Hematopoietic multipotent progenitor cell treated with erythropoietin and hydrocortisone succinate and interleukin-3 and kit ligand, for 8 days (in vitro differentiated cells): ENCODE data around the gene ZNF175.

Experiments used
- DNase-seq: peaks from one replicate; pipeline ENCODE4 v3.0.0-alpha.2; 2015

Gene ZNF175

DNA sequence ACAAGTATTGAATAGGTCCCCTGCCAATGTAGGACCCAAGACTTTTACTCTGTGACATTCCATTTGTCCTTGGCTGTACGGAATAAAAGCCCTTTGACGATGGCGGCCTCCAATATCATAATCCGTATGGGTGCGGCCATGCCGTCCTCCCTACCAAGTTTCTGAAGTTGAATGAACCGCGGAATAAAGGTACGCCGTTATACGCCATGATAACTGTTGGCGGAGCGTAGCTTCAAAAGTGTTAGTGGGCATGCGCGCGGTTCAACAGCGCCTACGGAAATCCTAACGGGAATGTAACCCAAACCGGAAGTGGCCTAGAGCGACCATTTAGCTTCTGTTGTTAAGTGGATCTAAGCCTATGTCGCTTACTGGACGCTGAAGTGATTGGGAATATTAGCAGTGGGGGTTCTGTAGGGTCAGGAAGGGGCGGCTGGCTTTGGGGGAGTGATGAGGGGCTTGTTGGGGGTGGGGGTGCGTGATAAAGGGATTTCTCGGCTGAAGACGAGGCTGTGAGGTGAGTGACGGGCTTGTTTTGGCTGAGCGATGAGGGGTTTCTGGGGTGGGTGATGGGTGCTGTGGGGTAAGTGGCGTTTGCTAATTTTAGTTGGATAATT is at the start of gene ZNF175:
ZNF175 (plus strand) TSS at position 322 of the 614 bp plus-strand sequence. CDS start 2,047 bp downstream, outside the sequence.
- DNase-seq: peak; percentile 98

DNA sequence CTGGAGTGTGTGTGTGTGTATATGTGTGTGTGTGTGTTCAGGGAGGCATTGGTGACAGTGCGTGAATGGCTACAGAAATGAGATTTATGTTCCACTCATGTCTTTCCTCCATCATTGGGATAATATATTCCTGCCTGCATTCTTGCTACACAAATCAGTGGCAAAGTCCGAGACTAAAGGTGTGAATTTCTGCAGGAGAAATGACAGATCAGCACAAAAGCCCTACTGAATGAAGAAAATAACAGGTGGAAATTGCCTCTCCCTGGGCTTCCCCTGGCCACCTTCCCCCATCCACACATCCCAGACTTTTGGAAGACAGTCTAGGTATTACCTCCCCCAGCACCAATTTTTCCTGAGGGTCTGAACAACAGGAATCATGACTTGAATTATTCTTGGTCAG is 49.7 kb upstream of the ZNF175 start:
- DNase-seq: no peak

GRCh38 chr19:51521781-51522180 is 49.3 kb upstream of the ZNF175 start:
- no peak for DNase-seq

- DNase-seq: peak; percentile 65
Measured at GRCh38 chr19:51524666-51525264, 46.3 kb upstream of the ZNF175 start.

DNA sequence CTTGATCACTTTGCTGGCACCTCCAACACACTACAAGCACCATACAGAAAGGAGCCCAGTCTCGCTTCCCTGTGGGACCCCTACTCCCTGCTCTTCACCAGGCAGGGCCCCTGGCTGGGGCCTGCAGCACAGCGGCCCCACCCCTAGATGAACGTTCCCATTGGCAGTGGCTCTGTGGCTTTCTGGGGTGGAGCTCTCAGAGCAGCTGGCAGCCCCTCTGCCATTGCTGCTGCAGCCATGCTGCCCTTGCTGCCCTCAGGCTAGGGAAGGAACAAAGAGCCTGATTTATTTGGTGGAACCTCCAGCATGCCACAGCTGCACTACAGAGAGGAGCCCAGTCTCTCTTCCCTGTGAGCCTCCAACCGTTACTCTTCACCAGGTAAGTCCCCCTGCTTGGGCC is 45.4 kb upstream of the ZNF175 start:
- DNase-seq: peak; percentile 60

DNA sequence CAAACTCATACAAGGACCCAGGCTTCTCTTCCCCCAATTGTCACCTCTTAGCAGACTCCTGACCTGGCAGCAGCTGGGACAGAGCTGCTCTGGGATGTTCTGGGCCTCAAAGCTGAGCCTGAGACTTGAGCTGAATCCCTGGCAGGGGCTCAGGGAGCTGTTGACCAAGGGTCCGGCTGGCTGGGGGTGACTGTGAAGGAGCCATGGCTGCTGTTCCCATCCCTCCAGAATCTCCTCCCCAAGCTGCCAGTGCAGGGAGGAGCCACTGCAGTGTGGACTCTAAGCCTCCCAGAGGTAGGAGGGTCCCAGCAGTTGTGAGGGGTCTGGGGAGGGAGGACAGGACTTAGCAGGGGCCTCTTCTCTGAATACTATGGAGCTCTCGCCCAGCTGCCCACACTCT is 41.8 kb upstream of the ZNF175 start:
- no peak for DNase-seq

DNA sequence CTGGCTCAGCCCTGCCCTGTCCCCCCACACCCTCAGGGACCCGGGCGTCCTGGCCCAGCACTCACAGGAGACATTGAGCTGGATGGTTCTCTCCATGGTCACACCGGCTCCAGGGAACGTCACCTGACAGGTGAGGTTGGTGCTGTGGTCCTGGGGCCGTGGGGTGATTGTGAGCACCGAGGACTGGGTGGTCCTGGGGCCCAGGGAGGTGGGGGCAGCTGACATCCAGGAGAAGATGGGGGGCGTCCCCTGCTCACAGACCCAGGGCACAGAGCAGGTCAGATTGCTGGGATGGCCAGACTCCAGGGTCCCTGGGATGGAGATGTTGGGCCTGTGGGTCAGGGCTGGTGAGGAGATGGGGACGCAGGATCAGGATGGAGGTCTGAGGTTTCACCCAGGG is 40.5 kb upstream of the ZNF175 start:
- DNase-seq: no peak

- peak; percentile 78 for DNase-seq
Measured at GRCh38 chr19:51531349-51532315, 39.5 kb upstream of the ZNF175 start, which contains the start of gene SIGLEC6. TSS of gene SIGLEC6 (minus strand) at chr19:51531670. CDS start at chr19:51531648, 22 bp downstream.

DNA sequence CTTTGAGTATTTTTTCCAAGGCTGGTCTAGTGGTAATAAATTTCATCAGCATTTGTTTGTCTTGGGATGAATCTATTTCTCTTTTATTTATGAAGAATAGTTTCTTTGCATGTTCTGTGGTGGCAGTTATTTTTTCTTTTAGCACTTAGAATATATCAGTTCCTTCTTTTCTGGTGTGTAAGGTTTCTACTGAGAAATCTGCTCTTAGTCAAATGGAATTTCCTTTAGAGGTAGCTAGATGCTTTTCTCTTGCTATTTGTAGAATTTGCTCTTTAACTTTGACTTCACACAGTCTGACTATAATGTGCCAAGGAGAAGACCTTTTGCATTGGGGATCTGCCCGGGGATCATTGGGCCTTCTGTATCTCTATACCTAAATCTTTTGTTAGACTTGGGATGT is 35.5 kb upstream of the ZNF175 start:
- DNase-seq: no peak

DNA sequence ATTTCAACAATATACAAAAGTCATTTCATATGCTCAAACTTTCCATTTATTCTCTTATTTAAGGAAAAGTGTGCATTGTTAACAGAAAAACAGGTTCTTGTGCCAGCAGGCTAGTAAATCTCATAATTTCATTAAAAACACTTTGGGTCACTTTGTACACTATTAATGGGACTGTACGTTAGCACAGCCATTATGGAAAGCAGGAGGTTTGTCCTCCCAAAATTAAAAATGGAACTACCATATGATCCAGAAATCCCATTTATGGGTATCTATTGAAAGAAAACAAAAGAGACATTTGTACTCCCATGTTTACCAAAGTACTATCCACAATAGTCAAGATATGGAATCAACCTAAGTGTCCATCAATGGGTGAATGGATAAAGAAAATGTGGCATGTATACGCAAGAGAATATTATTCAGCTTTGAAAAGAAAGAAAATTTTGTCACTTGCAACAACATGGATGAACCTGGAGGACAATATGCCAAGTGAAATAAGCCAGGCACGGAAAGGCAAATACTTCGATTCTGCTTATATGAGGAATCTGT is 31.2 kb upstream of the ZNF175 start:
- no peak for DNase-seq

DNA sequence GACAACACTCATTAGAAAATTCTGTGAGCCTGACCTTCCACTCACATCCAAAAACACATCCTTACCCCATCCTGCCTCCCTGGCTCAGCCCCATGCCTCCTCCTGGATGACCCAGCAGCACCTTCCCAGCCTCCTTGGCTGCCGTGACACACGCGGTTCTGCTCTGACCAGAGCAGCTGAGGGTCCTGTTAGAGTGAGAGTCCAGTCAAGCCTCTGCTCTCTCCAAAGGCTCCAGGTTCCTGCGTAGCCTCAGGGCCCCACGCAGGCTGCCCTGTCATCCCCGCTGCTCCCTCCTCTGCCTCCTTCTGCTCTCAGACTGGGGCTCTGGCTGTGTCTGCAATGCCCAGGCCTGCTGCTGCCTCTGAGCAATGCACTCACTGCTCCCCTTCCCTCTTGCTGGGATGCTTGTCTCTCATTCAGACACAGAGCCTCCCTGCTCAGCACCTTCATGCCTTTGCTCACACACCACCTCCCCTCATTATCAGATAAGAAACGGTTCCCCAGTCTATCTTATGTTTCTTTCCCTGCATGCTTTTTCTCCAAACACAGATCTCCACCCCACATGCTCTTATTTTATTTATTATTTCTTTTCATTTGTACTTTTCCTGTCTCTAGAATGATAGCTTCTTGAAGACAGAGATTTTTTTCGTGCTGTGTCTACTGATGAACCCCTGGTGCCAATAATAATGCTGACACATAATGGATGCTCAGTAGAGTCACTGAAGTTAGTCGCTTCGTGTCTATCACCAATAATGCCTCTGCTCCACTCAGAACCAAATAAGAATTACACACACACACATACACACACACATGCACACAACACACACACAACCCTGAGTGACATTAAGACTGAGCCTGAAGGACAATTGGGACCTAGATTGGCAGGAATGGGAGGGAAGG is 29.4 kb upstream of the ZNF175 start:
- peak; percentile 57 for DNase-seq

DNA sequence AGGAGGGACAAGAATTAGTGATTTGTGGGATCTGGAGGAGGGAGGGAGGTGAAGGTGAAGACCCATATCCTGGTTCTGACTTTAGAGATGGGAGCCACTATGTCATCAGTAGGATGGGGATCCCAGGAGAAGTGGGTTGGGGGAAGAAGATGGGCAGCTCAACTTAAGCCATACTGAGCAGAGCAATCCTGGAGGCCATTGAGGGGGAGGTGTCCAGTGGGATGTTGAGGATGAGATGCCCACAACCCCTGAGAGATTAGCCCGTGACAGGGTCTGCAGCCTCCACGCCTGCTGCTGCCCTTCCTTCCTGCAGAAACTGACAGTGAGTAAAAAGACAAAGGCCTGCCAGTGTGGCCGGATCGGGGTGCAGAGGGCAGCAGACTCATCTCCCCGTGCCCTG is 28.4 kb upstream of the ZNF175 start:
- DNase-seq: no peak

DNA sequence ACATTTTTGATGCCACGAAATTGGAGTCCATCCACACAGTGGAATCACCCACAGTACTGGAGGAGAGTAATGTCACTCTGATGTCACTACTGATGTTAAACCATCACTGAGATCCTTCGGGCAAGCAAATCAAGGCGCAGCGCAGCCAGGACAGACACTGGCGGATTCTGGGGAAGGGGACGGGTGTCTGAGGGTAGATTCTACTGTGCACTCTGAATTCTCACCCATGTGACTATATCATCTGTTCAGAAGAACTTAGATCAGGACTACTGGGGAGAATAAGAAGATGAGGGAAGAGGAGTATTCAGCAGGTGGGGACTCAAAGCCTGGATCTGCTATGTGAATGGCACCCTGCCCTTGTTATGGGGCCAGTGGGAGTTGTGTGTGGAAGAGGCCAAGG is 27.0 kb upstream of the ZNF175 start:
- DNase-seq: no peak

DNA sequence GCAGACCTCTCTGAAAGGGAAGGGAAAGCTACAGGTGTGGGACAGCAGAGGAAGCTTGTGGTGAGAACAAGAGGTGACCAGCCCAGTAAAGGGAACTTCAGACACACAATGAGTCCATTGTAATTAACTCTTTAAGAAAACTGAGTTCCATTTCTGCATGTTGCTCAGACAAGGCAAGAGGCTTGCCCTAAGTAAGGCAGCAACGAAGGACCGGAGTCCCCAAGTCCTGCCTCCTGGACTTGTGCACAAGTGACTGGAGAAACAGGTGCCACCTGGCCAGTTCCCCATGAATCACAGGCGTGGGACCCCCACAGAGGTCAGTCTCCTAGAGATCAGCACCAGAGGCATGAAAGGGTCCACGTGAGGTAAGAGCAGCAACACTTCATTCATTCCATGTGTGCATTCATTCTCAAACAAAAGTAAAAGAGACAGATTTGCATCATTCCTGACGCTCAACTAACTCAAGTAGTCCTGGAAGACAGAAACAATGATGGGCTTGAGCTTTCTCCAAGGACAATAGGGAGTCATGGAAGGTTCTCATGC is 24.9 kb upstream of the ZNF175 start:
- no peak for DNase-seq

DNA sequence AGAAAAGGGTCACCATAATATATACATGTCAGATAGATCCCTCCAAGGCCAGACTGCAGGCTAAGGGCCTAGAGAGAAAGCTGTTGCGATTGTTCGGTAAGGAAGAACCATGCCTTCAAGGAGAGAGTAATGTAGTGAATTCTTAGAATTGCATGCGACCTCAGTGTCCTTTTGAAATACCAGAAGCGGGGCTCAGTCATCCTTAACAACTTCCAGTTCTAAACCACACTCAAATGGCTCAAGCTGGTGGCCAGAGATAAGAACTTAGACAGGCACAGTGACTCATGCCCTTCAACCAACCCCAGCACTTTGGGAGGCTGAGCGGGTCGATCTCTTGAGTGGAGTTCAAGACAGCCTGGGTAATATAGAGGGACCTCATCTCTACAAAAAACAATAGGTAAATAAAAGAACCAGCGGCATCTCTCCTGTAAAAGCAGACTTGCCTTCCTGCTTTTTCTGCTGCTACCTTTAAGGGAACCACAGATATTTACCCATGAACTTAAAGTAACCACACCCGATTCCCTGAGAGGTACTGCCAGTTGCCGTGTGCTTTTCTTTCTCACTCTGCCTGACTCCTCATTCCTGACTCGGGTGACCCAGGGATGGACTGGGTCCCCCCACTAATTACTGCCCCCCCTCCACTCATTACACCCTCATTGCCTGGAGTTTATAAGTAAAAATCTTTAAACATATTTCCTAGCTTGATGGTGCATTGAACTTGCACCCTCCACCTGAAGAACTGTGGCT is 24.3 kb upstream of the ZNF175 start:
- DNase-seq: peak; percentile 100

DNA sequence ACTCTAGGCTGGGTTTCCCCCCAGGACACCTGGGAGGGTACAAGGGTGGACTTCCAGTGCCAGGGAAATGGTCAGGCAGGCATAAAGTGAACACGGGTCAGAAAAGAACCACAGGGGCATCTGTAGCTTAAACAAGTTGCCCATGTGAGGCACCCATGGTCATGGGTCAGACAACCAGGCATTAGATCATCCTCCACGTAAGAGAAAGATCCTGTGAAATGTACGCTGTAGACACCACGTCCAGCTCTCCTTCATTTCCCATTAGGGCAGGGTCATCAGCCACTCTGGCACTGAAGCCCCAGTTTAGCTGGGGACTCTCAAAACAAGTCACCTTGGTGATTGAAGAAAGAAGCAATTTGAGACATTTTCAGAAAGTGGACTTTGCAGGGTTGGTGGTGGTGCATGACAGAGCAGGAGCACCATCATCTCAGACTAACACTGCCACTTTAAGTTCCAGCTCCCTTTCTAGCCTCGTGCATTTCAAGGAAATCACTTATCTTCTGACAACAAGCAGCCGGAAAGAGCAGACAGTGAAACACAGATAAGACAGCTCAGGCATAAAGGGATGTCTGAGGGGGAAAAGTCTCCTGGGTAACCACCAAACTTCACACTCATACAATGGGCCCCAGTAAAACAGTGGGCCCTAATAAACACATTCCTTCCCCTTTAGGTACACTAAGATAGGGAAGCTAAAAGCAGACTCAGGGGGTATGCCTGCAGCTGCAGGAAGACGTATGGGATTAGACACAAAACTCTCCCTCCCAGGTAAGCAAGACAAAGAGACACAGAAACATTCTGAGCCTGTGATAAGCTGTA is 23.5 kb upstream of the ZNF175 start:
- peak; percentile 99 for DNase-seq

- no peak for DNase-seq
Measured at GRCh38 chr19:51548213-51548651, 22.9 kb upstream of the ZNF175 start.

DNA sequence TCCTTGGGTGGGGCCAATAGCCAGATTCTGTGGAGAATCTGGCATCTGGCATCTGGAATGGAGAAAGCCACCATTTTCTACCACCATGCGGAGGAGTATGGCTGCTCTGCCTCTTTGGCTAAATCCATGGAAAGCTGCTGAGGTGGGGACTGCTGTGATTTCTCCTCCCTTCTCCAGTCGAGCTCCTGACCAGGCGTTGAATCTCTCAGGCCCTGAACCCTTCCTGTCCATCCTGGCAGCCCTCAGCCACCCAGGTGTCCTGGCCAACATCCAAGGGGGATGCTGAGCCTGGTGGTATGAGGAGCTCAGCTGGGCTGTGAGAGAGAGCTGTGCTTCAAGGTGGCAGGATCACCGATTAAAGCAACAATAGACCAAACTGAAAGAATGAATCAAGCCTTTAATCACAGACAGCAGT is 22.2 kb upstream of the ZNF175 start:
- no peak for DNase-seq

GRCh38 chr19:51549533-51550324 is 21.4 kb upstream of the ZNF175 start:
- peak; percentile 86 for DNase-seq
